Activated CD8-positive, alpha-beta T cell treated with anti-CD3 and anti-CD28 coated beads for 36 hours (primary cell): ENCODE results near the gene KIAA0930. TPM values are rescaled to one million over a fixed set of nuclear protein-coding genes. Genes with fewer than 3 reads are reported as not detected.

Source experiments
- ATAC-seq: fragments of 200-7000 bp; cut with Tn5 transposase; one replicate; pipeline ENCODE4 v1.10.0; 2021; ENCODE audit warnings: mild to moderate bottlenecking, moderate library complexity
- CTCF ChIA-PET: fragments of 350-600 bp; sonication (Branson Sonifier 250); formaldehyde crosslinking; loops from one replicate; lab custom pipeline; 2021; ENCODE audit warnings: antibody characterized with exemption; lab: Charles Lee
- POLR2A ChIA-PET: fragments of 350-600 bp; sonication (Branson Sonifier 250); formaldehyde crosslinking; loops from one replicate; lab custom pipeline; 2021; ENCODE audit warnings: antibody characterized with exemption; lab: Charles Lee
- DNase-seq: peaks from one replicate; pipeline ENCODE4 v3.0.0-alpha.2; 2020
- H3K27ac Mint-ChIP-seq: one replicate; pipeline ENCODE4 v1.8.0; 2021; ENCODE audit warnings: mild to moderate bottlenecking, mixed read lengths
- H3K27me3 Mint-ChIP-seq: one replicate; pipeline ENCODE4 v1.8.0; 2021; ENCODE audit warnings: mixed read lengths
- H3K36me3 Mint-ChIP-seq: one replicate; pipeline ENCODE4 v1.8.0; 2021; ENCODE audit warnings: low read depth, mixed read lengths
- H3K4me1 Mint-ChIP-seq: one replicate; pipeline ENCODE4 v1.8.0; 2021; ENCODE audit warnings: low read depth, mixed read lengths
- H3K4me3 Mint-ChIP-seq: one replicate; pipeline ENCODE4 v1.8.0; 2021; ENCODE audit warnings: mild to moderate bottlenecking, moderate library complexity, mixed read lengths
- H3K9me3 Mint-ChIP-seq: one replicate; pipeline ENCODE4 v1.8.0; 2021; ENCODE audit warnings: mixed read lengths
- intact Hi-C: fragments of 100-400 bp; cut with micrococcal nuclease; formaldehyde crosslinking; loops from one replicate; pipeline ENCODE4 v1.10.0; 2022
- total RNA-seq, 2 experiments: library from RNA; stranded (reverse); gene quantifications; one replicate each; pipeline ENCODE4 v1.2.3, GENCODE V29; 2021
- TF ChIP-seq, protein P1 (sequence below): fragments of 200-600 bp; IDR thresholded peaks from one replicate; pipeline ENCODE4 v1.8.0; 2022; ENCODE audit warnings: antibody characterized with exemption, mild to moderate bottlenecking

Gene KIAA0930
- total RNA-seq: 10 to 100 TPM; 38.4 to 40.4 TPM

GRCh38 chr22:45240810-45241631, at the start of gene KIAA0930:
Gene KIAA0930 (minus strand): TSS chr22:45240894. CDS start chr22:45240703, 191 bp downstream.
- TF ChIP-seq, protein P1, sequence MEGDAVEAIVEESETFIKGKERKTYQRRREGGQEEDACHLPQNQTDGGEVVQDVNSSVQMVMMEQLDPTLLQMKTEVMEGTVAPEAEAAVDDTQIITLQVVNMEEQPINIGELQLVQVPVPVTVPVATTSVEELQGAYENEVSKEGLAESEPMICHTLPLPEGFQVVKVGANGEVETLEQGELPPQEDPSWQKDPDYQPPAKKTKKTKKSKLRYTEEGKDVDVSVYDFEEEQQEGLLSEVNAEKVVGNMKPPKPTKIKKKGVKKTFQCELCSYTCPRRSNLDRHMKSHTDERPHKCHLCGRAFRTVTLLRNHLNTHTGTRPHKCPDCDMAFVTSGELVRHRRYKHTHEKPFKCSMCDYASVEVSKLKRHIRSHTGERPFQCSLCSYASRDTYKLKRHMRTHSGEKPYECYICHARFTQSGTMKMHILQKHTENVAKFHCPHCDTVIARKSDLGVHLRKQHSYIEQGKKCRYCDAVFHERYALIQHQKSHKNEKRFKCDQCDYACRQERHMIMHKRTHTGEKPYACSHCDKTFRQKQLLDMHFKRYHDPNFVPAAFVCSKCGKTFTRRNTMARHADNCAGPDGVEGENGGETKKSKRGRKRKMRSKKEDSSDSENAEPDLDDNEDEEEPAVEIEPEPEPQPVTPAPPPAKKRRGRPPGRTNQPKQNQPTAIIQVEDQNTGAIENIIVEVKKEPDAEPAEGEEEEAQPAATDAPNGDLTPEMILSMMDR: no peak
- ChIA-PET POLR2A (interaction anchor here (0.7 kb wide), 1 partner anchor 31 kb away, joined by 3 read pairs; no protein-coding TSS in a partner anchor), CTCF (no interaction called here)
- H3K27ac Mint-ChIP-seq: peak within 1 kb of the TSS; percentile 84
- H3K9me3 Mint-ChIP-seq: no peaks in the 10 kb centered on the region
- no peaks in the 10 kb centered on the region for H3K27me3 Mint-ChIP-seq
- peak; percentile 91 for DNase-seq
- intact Hi-C loops: no loop called here
- peaks cover 6% of the 10 kb centered on the region for H3K36me3 Mint-ChIP-seq
- ATAC-seq: peak; percentile 83
- peaks cover 28% of the 10 kb centered on the region for H3K4me1 Mint-ChIP-seq
- peak within 1 kb of the TSS; percentile 93 for H3K4me3 Mint-ChIP-seq

- Mint-ChIP-seq H3K36me3 (no peaks in the 10 kb centered on the region), H3K4me1 (peaks cover 2% of the 10 kb centered on the region), H3K27ac (no peak overlapping the region), H3K9me3 (no peaks in the 10 kb centered on the region), H3K27me3 (peaks cover 12% of the 10 kb centered on the region), H3K4me3 (no peak overlapping the region)
- TF ChIP-seq, protein P1: no peak
- intact Hi-C loops: no loop called here
- DNase-seq (no peak), ATAC-seq (no peak)
- ChIA-PET POLR2A (interaction anchor here (1.1 kb wide), 1 partner anchor 12 kb away, joined by 3 read pairs; no protein-coding TSS in a partner anchor), CTCF (no interaction called here)
These were observed 46.3 kb upstream of the KIAA0930 start for GRCh38 chr22:45286854-45287551.

DNA sequence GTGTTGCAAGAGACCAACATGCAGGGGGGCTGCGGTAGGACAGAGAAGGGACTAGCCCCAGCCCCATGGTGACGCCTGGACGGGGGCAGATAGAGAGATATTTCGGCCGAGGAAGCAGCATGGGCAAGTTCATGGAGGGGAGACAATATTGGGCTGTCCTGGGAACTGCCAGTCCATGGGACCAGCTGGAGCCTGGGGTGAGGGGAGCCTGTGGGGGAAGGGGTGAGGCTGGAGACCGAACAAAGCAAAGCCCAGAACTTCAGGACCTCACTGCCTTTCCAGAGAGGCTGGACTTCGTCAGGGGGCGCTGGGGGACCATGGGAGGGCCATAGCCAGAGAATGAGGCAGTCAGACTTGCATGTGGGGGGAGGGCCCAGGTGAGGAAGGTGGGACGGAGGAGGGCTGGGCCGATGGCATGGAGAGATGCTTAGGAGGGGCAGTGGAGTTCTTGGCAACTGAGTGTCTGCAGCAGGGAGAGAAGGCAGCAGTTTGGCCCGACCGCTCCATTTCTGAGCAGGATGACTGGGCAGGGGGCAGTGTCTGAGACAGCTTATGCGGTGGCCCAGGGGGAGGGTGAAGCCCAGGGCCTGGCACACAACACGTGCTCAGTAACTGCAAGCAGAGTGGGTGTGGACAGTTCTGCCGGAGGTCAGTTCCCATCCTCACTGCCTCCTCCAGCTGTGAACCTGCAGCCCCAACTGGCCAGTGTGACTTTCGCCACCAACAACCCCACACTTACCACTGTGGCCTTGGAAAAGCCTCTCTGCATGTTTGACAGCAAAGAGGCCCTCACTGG, 44.8 kb upstream of the KIAA0930 start:
- Mint-ChIP-seq H3K36me3 (no peaks in the 10 kb centered on the region), H3K27me3 (peaks cover 12% of the 10 kb centered on the region), H3K27ac (no peak overlapping the region), H3K9me3 (no peaks in the 10 kb centered on the region), H3K4me1 (peaks cover 2% of the 10 kb centered on the region), H3K4me3 (no peak overlapping the region)
- TF ChIP-seq, protein P1: no peak
- ChIA-PET POLR2A (no interaction called here), CTCF (no interaction called here)
- no peak for ATAC-seq
- DNase-seq: no peak
- intact Hi-C loops: no loop called here

DNA sequence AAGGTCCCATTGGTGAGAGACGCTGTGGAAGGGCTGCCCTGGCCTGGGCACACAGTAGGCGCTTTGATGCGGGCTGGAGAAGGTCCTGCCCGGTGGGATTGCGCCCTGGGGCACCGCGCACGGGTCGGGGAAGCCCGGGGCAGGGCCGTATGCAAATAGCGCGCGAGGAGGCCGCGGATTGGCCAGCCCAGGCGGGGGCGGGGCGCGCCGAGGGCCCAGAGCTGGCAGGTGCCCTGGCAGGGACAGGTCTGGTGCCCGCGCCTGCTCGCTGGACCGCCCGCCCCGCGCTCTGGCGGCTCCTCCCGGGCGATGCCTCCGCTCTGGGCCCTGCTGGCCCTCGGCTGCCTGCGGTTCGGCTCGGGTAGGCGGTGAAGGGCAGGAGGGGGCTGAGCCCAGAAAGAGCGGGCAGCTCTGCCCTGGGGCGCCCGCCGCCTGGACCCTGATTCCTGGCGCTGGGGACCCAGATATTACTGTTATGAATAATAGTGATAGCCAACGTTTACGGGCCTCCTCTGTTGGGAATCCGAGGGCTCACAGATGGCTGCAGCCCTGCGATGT, 44.1 kb upstream of the KIAA0930 start, which contains the start of gene UPK3A:
TSS of gene UPK3A (plus strand) at position 245 of the 558 bp plus-strand sequence. CDS start at position 310, 65 bp downstream.
- ATAC-seq: peak; percentile 93
- H3K9me3 Mint-ChIP-seq: no peaks in the 10 kb centered on the region
- no peaks in the 10 kb centered on the region for H3K36me3 Mint-ChIP-seq
- peak within 1 kb of the TSS; percentile 17 for H3K4me3 Mint-ChIP-seq
- ChIA-PET POLR2A (no interaction called here), CTCF (no interaction called here)
- no peak within 1 kb of the TSS for H3K27ac Mint-ChIP-seq
- DNase-seq: peak; percentile 66
- intact Hi-C loops: no loop called here
- TF ChIP-seq, protein P1: no peak
- peaks cover 12% of the 10 kb centered on the region for H3K27me3 Mint-ChIP-seq
- H3K4me1 Mint-ChIP-seq: peaks cover 5% of the 10 kb centered on the region
